GM12878 (cell line): ENCODE measurements around the gene NR1I3. TPM values are rescaled to one million over a fixed set of nuclear protein-coding genes. Genes with fewer than 3 reads are reported as not detected.
A peak's percentile ranks its signal among the peaks of the same experiment; 100 is the strongest.

ENCODE experiments used
- ASH2L ChIP-seq: fragments of 300-600, 200-600 bp; sonication (generic); IDR thresholded peaks from 2 replicates; pipeline ENCODE4 v1.6.1; 2017; ENCODE audit warnings: low read depth, mild to moderate bottlenecking, borderline replicate concordance
- BHLHE40 ChIP-seq, 2 experiments: fragments of 450-650 bp in 1 of 2; IDR thresholded peaks; 2 replicates each; pipeline ENCODE4 v1.6.1; 2011 to 2017; ENCODE audit warnings: low read depth in 2 of 2, borderline replicate concordance in 1 of 2, improper control_type of control experiment in 1 of 2, low read length in 1 of 2, mild to moderate bottlenecking in 1 of 2
- CBX5 ChIP-seq: sonication (generic); IDR thresholded peaks from 2 replicates; pipeline ENCODE4 v1.6.1; 2016; ENCODE audit warnings: low read depth, moderate library complexity, mild to moderate bottlenecking, inconsistent platforms
- CHD1 ChIP-seq: IDR thresholded peaks from 2 replicates; pipeline ENCODE4 v1.6.1; 2012; ENCODE audit warnings: low read depth, low read length, improper control_type of control experiment
- CHD2 ChIP-seq: IDR thresholded peaks from 2 replicates; pipeline ENCODE4 v1.6.1; 2011; ENCODE audit warnings: low read depth, low read length, improper control_type of control experiment, borderline replicate concordance
- CREB1 ChIP-seq: IDR thresholded peaks from 2 replicates; pipeline ENCODE4 v1.6.1; 2012; ENCODE audit warnings: low read depth, mild to moderate bottlenecking, inconsistent platforms
- DPF2 ChIP-seq: fragments of 450-650 bp; IDR thresholded peaks from 2 replicates; pipeline ENCODE4 v1.6.1; 2017; ENCODE audit warnings: mild to moderate bottlenecking
- FOS ChIP-seq: IDR thresholded peaks from 3 replicates; pipeline ENCODE4 v1.6.1; 2011; ENCODE audit warnings: borderline replicate concordance; ENCODE audit not compliant: insufficient read length; ENCODE audit errors: extremely low read depth
- GABPA ChIP-seq: IDR thresholded peaks from 2 replicates; pipeline ENCODE4 v1.6.1; 2014; ENCODE audit warnings: antibody characterized with exemption, low read depth, mild to moderate bottlenecking, inconsistent platforms
- HCFC1 ChIP-seq: fragments of 150-350 bp; IDR thresholded peaks from 2 replicates; pipeline ENCODE4 v1.6.1; 2014; ENCODE audit warnings: low read length
- HDAC2 ChIP-seq: fragments of 200-600 bp; sonication (generic); IDR thresholded peaks from 2 replicates; pipeline ENCODE4 v1.6.1; 2017
- IKZF1 ChIP-seq: fragments of 450-650 bp; conservative IDR thresholded peaks from 2 replicates; pipeline ENCODE4 v1.6.1; 2017; ENCODE audit warnings: antibody characterized with exemption, mild to moderate bottlenecking
- IKZF2 ChIP-seq, 2 experiments: fragments of 450-650 bp; IDR thresholded peaks; 2 replicates each; pipeline ENCODE4 v1.6.1; 2017; ENCODE audit warnings: mild to moderate bottlenecking in 2 of 2, moderate library complexity in 2 of 2
- IRF4 ChIP-seq: IDR thresholded peaks from 2 replicates; pipeline ENCODE4 v1.6.1; 2011; ENCODE audit warnings: low read depth, low read length
- JUND ChIP-seq: IDR thresholded peaks from 2 replicates; pipeline ENCODE4 v1.6.1; 2012; ENCODE audit warnings: low read depth, mild to moderate bottlenecking, low read length, improper control_type of control experiment, moderate library complexity
- NFYA ChIP-seq: IDR thresholded peaks from 2 replicates; pipeline ENCODE4 v1.6.1; 2011; ENCODE audit warnings: low read depth, mild to moderate bottlenecking, low read length, improper control_type of control experiment, borderline replicate concordance
- NFYB ChIP-seq: IDR thresholded peaks from 2 replicates; pipeline ENCODE4 v1.6.1; 2011; ENCODE audit warnings: low read depth, mild to moderate bottlenecking, low read length, improper control_type of control experiment, moderate library complexity; ENCODE audit not compliant: insufficient read depth
- RAD51 ChIP-seq: fragments of 450-650 bp; IDR thresholded peaks from 2 replicates; pipeline ENCODE4 v1.6.1; 2016; ENCODE audit warnings: moderate library complexity, mild to moderate bottlenecking, inconsistent platforms
- RCOR1 ChIP-seq: conservative IDR thresholded peaks from 2 replicates; pipeline ENCODE4 v1.6.1; 2012; ENCODE audit warnings: low read depth, low read length, improper control_type of control experiment
- SMAD1 ChIP-seq: fragments of 450-650 bp; IDR thresholded peaks from 2 replicates; pipeline ENCODE4 v1.6.1; 2018; ENCODE audit warnings: mild to moderate bottlenecking, low read depth; ENCODE audit not compliant: partially characterized antibody
- SPI1 ChIP-seq: IDR thresholded peaks from 2 replicates; pipeline ENCODE4 v1.6.1; 2011; ENCODE audit warnings: low read depth, mild to moderate bottlenecking, low read length, moderate library complexity, borderline replicate concordance; ENCODE audit not compliant: insufficient read depth
- STAT3 ChIP-seq: IDR thresholded peaks from 2 replicates; pipeline ENCODE4 v1.6.1; 2011; ENCODE audit warnings: low read depth, low read length, improper control_type of control experiment
- YY1 ChIP-seq: IDR thresholded peaks from 2 replicates; pipeline ENCODE4 v1.6.1; 2011; ENCODE audit warnings: low read depth, mild to moderate bottlenecking, low read length
- ZNF207 ChIP-seq: fragments of 450-650 bp; IDR thresholded peaks from 2 replicates; pipeline ENCODE4 v1.6.1; 2014; ENCODE audit warnings: antibody characterized with exemption, mild to moderate bottlenecking, borderline replicate concordance
- ZNF217 ChIP-seq: fragments of 450-650 bp; IDR thresholded peaks from 2 replicates; pipeline ENCODE4 v1.6.1; 2017; ENCODE audit warnings: antibody characterized with exemption, mild to moderate bottlenecking
- ZNF622 ChIP-seq: fragments of 450-650 bp; IDR thresholded peaks from 2 replicates; pipeline ENCODE4 v1.6.1; 2017; ENCODE audit warnings: mild to moderate bottlenecking, inconsistent platforms
- polyA plus RNA-seq, 11 experiments: library from polyadenylated mRNA; depleted of rRNA in 4 of 11; unstranded in 6 of 11; stranded (reverse) in 5 of 11; fragments of >200 nt; fragmentation: Nextera tagmentation in 4 of 11; fragmentation: Illumina TruSeq in 1 of 11; extraction: Ambion mirVana in 4 of 11; extraction: Trizol in 1 of 11; gene quantifications; 1 replicate in 1 of 11; 2 replicates in 10 of 11; pipeline versions ENCODE4 v1.2.1 to v1.2.3, GENCODE V29; 2011 to 2016; ENCODE audit warnings: inconsistent platforms in 2 of 11, missing spikeins in 2 of 11, low read depth in 1 of 11
- total RNA-seq, 4 experiments: library from RNA; depleted of rRNA in 3 of 4; stranded (reverse); fragments of >200 nt in 3 of 4; fragmentation: Illumina TruSeq in 1 of 4; extraction: Trizol in 1 of 4; gene quantifications; 2 replicates each; pipeline versions ENCODE4 v1.2.1 to v1.2.3, GENCODE V29; 2013 to 2021
- TF ChIP-seq, protein P1 (sequence below): fragments of 450-650 bp; IDR thresholded peaks from 2 replicates; pipeline ENCODE4 v1.6.1; 2017; ENCODE audit warnings: borderline replicate concordance
- TF ChIP-seq, protein P2 (sequence below): IDR thresholded peaks from 2 replicates; pipeline ENCODE4 v1.6.1; 2012; ENCODE audit warnings: low read length, inconsistent platforms
- TF ChIP-seq, protein P3 (sequence below): fragments of 450-650 bp; IDR thresholded peaks from 2 replicates; pipeline ENCODE4 v1.6.1; 2017; ENCODE audit warnings: antibody characterized with exemption, mild to moderate bottlenecking, moderate library complexity

The NR1I3 gene
- total and polyA plus RNA-seq, 10 of the 15 experiments (the other 5 are each of a cell fraction or from before 2014, with no cell fraction given), result 0.13 to 0.52 (median 0.24) TPM; not detected in 7

DNA sequence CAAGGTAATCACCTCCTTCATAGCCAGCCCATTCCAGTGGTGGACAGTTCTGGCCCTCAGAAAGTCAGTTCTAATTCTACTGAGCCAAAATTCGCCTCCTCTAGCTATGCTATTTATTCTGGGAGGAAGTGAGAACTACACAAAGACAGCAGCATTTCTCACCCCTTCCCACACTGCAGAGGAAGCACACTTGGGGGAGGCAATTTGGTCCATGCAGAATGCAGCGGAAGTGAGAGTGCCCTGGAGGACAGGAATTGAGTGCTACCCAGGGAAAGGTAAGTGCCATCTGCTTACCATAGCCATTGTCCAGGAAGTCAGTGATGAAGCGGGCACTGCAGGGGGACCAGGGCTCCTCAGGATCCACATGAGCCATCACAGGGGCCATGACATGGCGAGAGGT is 42.8 kb downstream of the NR1I3 start (continued):
- TF ChIP-seq JUND (no peak), CBX5 (no peak), FOS (no peak), NFYA (no peak), HDAC2 (no peak), ZNF622 (no peak), SMAD1 (no peak), DPF2 (peak; percentile 62; the same call in 1 of the 2 replicates), IKZF1 (peak; percentile 92), GABPA (no peak), RAD51 (no peak), YY1 (no peak), IRF4 (peak; percentile 44; the same call in 1 of the 2 replicates), ASH2L (no peak), RCOR1 (no peak), CHD2 (0 out of 2 replicates have a peak, but pooled peaks have one; percentile 44), CHD1 (no peak), NFYB (no peak), IKZF2 (IDR thresholded peaks at IDR 0.05) (peak; percentile 85 to 86; a peak in 3 of 4 replicates), HCFC1 (no peak), BHLHE40 (IDR thresholded peaks at IDR 0.05; ENCODE audit: borderline replicate concordance in 1 of 2, low read depth in 2 of 2, low read length in 1 of 2) (peak; percentile 19 to 45; a peak in 1 of 4 replicates), STAT3 (no peak), ZNF217 (no peak), ZNF207 (no peak), CREB1 (no peak), SPI1 (peak; percentile 94)
- TF ChIP-seq, protein P1, sequence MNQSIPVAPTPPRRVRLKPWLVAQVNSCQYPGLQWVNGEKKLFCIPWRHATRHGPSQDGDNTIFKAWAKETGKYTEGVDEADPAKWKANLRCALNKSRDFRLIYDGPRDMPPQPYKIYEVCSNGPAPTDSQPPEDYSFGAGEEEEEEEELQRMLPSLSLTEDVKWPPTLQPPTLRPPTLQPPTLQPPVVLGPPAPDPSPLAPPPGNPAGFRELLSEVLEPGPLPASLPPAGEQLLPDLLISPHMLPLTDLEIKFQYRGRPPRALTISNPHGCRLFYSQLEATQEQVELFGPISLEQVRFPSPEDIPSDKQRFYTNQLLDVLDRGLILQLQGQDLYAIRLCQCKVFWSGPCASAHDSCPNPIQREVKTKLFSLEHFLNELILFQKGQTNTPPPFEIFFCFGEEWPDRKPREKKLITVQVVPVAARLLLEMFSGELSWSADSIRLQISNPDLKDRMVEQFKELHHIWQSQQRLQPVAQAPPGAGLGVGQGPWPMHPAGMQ, result no peak
- TF ChIP-seq, protein P2, sequence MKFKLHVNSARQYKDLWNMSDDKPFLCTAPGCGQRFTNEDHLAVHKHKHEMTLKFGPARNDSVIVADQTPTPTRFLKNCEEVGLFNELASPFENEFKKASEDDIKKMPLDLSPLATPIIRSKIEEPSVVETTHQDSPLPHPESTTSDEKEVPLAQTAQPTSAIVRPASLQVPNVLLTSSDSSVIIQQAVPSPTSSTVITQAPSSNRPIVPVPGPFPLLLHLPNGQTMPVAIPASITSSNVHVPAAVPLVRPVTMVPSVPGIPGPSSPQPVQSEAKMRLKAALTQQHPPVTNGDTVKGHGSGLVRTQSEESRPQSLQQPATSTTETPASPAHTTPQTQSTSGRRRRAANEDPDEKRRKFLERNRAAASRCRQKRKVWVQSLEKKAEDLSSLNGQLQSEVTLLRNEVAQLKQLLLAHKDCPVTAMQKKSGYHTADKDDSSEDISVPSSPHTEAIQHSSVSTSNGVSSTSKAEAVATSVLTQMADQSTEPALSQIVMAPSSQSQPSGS, result no peak
- TF ChIP-seq, protein P3, sequence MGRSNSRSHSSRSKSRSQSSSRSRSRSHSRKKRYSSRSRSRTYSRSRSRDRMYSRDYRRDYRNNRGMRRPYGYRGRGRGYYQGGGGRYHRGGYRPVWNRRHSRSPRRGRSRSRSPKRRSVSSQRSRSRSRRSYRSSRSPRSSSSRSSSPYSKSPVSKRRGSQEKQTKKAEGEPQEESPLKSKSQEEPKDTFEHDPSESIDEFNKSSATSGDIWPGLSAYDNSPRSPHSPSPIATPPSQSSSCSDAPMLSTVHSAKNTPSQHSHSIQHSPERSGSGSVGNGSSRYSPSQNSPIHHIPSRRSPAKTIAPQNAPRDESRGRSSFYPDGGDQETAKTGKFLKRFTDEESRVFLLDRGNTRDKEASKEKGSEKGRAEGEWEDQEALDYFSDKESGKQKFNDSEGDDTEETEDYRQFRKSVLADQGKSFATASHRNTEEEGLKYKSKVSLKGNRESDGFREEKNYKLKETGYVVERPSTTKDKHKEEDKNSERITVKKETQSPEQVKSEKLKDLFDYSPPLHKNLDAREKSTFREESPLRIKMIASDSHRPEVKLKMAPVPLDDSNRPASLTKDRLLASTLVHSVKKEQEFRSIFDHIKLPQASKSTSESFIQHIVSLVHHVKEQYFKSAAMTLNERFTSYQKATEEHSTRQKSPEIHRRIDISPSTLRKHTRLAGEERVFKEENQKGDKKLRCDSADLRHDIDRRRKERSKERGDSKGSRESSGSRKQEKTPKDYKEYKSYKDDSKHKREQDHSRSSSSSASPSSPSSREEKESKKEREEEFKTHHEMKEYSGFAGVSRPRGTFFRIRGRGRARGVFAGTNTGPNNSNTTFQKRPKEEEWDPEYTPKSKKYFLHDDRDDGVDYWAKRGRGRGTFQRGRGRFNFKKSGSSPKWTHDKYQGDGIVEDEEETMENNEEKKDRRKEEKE, result no peak
